Measurements from ENCODE around the gene PHTF2. TPM values are rescaled to one million over a fixed set of nuclear protein-coding genes. Genes with fewer than 3 reads are reported as not detected.

The PHTF2 gene
- total RNA-seq, 1 experiment from 2014 or later: 36.9 TPM

DNA sequence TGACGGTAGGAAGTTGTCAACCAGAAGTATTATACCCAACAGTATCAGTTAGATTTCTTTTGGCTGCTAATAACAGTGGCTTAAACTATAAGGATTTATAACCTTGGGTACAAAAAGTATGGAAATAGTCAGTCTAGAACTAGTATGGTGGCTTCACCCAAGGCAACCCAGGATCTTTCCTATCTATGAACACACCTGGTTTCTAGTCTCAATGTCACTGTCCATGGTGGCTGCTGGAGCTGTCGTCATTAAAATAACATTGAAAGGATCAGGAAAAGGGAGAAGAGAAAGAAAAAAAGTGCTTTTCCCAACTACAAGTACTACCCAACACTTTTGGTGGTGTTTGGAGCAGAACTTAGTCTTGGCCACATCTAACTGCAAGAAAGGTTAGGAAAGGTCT lies 27.7 kb downstream of the PHTF2 start:
- TF ChIP-seq, protein P1, sequence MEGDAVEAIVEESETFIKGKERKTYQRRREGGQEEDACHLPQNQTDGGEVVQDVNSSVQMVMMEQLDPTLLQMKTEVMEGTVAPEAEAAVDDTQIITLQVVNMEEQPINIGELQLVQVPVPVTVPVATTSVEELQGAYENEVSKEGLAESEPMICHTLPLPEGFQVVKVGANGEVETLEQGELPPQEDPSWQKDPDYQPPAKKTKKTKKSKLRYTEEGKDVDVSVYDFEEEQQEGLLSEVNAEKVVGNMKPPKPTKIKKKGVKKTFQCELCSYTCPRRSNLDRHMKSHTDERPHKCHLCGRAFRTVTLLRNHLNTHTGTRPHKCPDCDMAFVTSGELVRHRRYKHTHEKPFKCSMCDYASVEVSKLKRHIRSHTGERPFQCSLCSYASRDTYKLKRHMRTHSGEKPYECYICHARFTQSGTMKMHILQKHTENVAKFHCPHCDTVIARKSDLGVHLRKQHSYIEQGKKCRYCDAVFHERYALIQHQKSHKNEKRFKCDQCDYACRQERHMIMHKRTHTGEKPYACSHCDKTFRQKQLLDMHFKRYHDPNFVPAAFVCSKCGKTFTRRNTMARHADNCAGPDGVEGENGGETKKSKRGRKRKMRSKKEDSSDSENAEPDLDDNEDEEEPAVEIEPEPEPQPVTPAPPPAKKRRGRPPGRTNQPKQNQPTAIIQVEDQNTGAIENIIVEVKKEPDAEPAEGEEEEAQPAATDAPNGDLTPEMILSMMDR (IDR thresholded peaks at IDR 0.05; ENCODE audit: insufficient read depth in 1 of 2, low read depth in 1 of 2, low read length in 1 of 2, severe bottlenecking in 1 of 2, unreplicated experiment in 1 of 2): no peak
- Histone ChIP-seq H3K4me1 (no peaks in the 10 kb centered on the region), H3K9me3 (no peaks in the 10 kb centered on the region), H3K36me3 (ENCODE audit: control insufficient read depth, insufficient read depth, low read length) (no peaks in the 10 kb centered on the region), H3K27me3 (replicated peaks; ENCODE audit: control insufficient read depth, insufficient read depth, low read length) (no peaks in the 10 kb centered on the region), H3K4me3 (ENCODE audit: low read depth, low read length) (no peak overlapping the region)
- Mint-ChIP-seq H3K27ac (ENCODE audit: unreplicated experiment) (no peak overlapping the region), H3K36me3 (ENCODE audit: insufficient read depth, unreplicated experiment) (peaks cover 7% of the 10 kb centered on the region), H3K27me3 (ENCODE audit: insufficient read depth, unreplicated experiment) (no peaks in the 10 kb centered on the region), H3K9me3 (ENCODE audit: unreplicated experiment) (peaks cover 20% of the 10 kb centered on the region), H3K4me1 (ENCODE audit: low read depth, unreplicated experiment) (peaks cover 16% of the 10 kb centered on the region), H3K4me3 (ENCODE audit: unreplicated experiment) (no peak overlapping the region)
- no TSS peak for BruUV-seq (replicated peaks)
- intact Hi-C loops (cut with micrococcal nuclease; ENCODE audit: unreplicated experiment): no loop called here
- CTCF ChIA-PET: no interaction called here
- POLR2A ChIA-PET: no interaction called here
- DNase-seq: no peak

GRCh38 chr7:77827999-77828398 lies 29.4 kb downstream of the PHTF2 start:
- no peaks in the 10 kb centered on the region for H3K9me3 ChIP-seq
- no peak for DNase-seq
- H3K4me3 ChIP-seq (ENCODE audit: low read depth, low read length): no peak overlapping the region
- Mint-ChIP-seq H3K27ac (ENCODE audit: unreplicated experiment) (no peak overlapping the region), H3K27me3 (ENCODE audit: insufficient read depth, unreplicated experiment) (no peaks in the 10 kb centered on the region), H3K9me3 (ENCODE audit: unreplicated experiment) (peaks cover 10% of the 10 kb centered on the region), H3K4me3 (ENCODE audit: unreplicated experiment) (no peak overlapping the region), H3K4me1 (ENCODE audit: low read depth, unreplicated experiment) (peaks cover 20% of the 10 kb centered on the region), H3K36me3 (ENCODE audit: insufficient read depth, unreplicated experiment) (no peaks in the 10 kb centered on the region)
- ChIA-PET POLR2A (no interaction called here), CTCF (no interaction called here)
- TF ChIP-seq, protein P1 (IDR thresholded peaks at IDR 0.05; ENCODE audit: insufficient read depth in 1 of 2, low read depth in 1 of 2, low read length in 1 of 2, severe bottlenecking in 1 of 2, unreplicated experiment in 1 of 2): no peak
- H3K36me3 ChIP-seq (ENCODE audit: control insufficient read depth, insufficient read depth, low read length): no peaks in the 10 kb centered on the region
- intact Hi-C loops (cut with micrococcal nuclease; ENCODE audit: unreplicated experiment): no loop called here
- no TSS peak for BruUV-seq (replicated peaks)
- no peaks in the 10 kb centered on the region for H3K27me3 ChIP-seq (replicated peaks; ENCODE audit: control insufficient read depth, insufficient read depth, low read length)
- H3K4me1 ChIP-seq: 0 out of 2 replicates have a peak, but pooled peaks cover 3% of the 10 kb centered on the region

GRCh38 chr7:77830649-77831355 lies 32.2 kb downstream of the PHTF2 start:
- TF ChIP-seq, protein P1 (IDR thresholded peaks at IDR 0.05; ENCODE audit: insufficient read depth in 1 of 2, low read depth in 1 of 2, low read length in 1 of 2, severe bottlenecking in 1 of 2, unreplicated experiment in 1 of 2): no peak
- POLR2A ChIA-PET: no interaction called here
- Histone ChIP-seq H3K9me3 (no peaks in the 10 kb centered on the region), H3K27me3 (replicated peaks; ENCODE audit: control insufficient read depth, insufficient read depth, low read length) (no peaks in the 10 kb centered on the region), H3K36me3 (ENCODE audit: control insufficient read depth, insufficient read depth, low read length) (no peaks in the 10 kb centered on the region), H3K4me1 (peaks cover 19% of the 10 kb centered on the region), H3K4me3 (ENCODE audit: low read depth, low read length) (no peak overlapping the region)
- Mint-ChIP-seq H3K4me3 (ENCODE audit: unreplicated experiment) (no peak overlapping the region), H3K27ac (ENCODE audit: unreplicated experiment) (no peak overlapping the region), H3K36me3 (ENCODE audit: insufficient read depth, unreplicated experiment) (peaks cover 10% of the 10 kb centered on the region), H3K9me3 (ENCODE audit: unreplicated experiment) (no peaks in the 10 kb centered on the region), H3K4me1 (ENCODE audit: low read depth, unreplicated experiment) (peaks cover 27% of the 10 kb centered on the region), H3K27me3 (ENCODE audit: insufficient read depth, unreplicated experiment) (no peaks in the 10 kb centered on the region)
- BruUV-seq (replicated peaks): no TSS peak
- no peak for DNase-seq
- intact Hi-C loops (cut with micrococcal nuclease; ENCODE audit: unreplicated experiment): no loop called here
- CTCF ChIA-PET: no interaction called here

All from Caco-2 (cell line).